Lower leg skin (tissue), 4 donors: Measurements from ENCODE around the gene REEP6. TPM values are rescaled to one million over a fixed set of nuclear protein-coding genes. Genes with fewer than 3 reads are reported as not detected.
A peak's percentile ranks its signal among the peaks of the same experiment; 100 is the strongest.

ENCODE experiments used
- DNase-seq, 2 donors: peaks; one replicate each; pipeline ENCODE4 v3.0.0-alpha.2; 2019; ENCODE audit warnings: low spot score in 2 of 2
- H3K4me3 ChIP-seq: fragments of 200-600 bp; sonication (generic); 2 replicates; pipeline ENCODE4 v1.5.1; 2017; ENCODE audit warnings: mild to moderate bottlenecking, low read depth; ENCODE audit not compliant: poor library complexity, severe bottlenecking
- POLR2A ChIP-seq, 2 donors: fragments of 450-650 bp; IDR thresholded peaks; one replicate each; pipeline ENCODE4 v1.6.1; 2016 to 2017; ENCODE audit warnings: antibody characterized with exemption in 2 of 2, mild to moderate bottlenecking in 1 of 2, moderate library complexity in 1 of 2
- WGBS, 2 donors: methylation state at CpG; one replicate each; pipeline ENCODE4 v1.1.5; 2018; 5-methylcytosine and 5-hydroxymethylcytosine counted together
- intact Hi-C: fragments of 100-400 bp; cut with DNase I; formaldehyde crosslinking; loops from one replicate; pipeline ENCODE4 v1.15.0; 2023; ENCODE audit warnings: low total_unique reads
- total RNA-seq, 4 donors: library from RNA; depleted of rRNA; stranded (reverse); fragments of >200 nt; gene quantifications; one replicate each; pipeline ENCODE4 v1.1.0, GENCODE V29; 2016
- TF ChIP-seq, protein P1 (sequence below), 3 donors: fragments of 450-650 bp; IDR thresholded peaks; one replicate each; pipeline ENCODE4 v1.5.1; 2016; ENCODE audit warnings: antibody characterized with exemption in 3 of 3, mild to moderate bottlenecking in 3 of 3, moderate library complexity in 2 of 3

Gene REEP6
- total RNA-seq, 4 donors from 2014 or later = 6.3 to 8.8 (median 6.6) TPM

DNA sequence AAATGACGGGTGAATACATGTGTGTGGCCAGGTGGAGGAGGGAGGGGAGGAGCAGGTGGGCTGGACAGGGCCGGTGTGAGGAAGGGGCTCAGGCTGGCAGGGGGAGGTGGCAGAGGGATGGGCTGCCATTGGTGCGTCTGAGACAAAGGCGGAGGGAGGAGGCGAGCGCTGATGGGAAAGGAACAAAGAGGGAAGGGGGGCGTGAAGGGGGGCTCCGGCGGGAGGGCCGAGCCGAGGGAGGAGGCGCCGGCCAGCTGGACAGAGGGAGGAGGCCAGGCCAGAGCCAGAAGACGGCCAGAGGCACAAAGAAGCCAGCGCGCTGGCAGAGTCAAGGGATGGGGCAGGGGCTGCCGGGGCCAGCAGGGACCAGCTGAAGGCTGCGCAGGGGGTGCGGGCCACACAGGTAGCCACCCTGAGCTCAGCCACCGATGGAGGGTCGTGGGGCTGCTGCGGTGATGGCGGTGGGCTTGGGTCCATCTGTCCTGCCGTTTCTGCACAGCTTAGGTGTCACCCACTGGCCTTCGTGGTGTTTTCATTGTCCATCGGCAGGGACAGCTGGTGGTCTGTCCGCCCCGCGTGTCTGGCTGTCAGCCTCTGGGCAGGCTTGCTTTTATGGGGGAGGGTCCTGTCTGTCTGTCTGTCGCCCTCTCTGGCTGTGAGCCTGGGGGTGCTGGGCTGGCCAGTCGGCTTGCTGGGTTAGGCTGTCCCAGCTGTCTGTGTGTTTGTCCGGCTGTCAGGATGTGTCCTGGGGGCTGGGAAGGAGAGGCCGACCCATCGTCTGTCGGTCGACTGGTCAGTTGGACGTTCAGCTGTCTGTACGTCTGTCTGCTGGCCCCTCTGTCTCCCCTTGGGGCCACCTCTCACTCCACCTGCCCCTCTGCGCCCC is 38.8 kb upstream of the REEP6 start:
- DNase-seq = no peak
- TF ChIP-seq, protein P1, sequence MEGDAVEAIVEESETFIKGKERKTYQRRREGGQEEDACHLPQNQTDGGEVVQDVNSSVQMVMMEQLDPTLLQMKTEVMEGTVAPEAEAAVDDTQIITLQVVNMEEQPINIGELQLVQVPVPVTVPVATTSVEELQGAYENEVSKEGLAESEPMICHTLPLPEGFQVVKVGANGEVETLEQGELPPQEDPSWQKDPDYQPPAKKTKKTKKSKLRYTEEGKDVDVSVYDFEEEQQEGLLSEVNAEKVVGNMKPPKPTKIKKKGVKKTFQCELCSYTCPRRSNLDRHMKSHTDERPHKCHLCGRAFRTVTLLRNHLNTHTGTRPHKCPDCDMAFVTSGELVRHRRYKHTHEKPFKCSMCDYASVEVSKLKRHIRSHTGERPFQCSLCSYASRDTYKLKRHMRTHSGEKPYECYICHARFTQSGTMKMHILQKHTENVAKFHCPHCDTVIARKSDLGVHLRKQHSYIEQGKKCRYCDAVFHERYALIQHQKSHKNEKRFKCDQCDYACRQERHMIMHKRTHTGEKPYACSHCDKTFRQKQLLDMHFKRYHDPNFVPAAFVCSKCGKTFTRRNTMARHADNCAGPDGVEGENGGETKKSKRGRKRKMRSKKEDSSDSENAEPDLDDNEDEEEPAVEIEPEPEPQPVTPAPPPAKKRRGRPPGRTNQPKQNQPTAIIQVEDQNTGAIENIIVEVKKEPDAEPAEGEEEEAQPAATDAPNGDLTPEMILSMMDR (IDR thresholded peaks at IDR 0.05) = no peak
- TF ChIP-seq POLR2A (IDR thresholded peaks at IDR 0.05) = no peak
- 27 to 40% methylated on average over 39 of the region's 39 CpGs for WGBS, 2 donors
- no peak overlapping the region for H3K4me3 ChIP-seq
- intact Hi-C loops = no loop called here

- no peak overlapping the region for H3K4me3 ChIP-seq
- no peak for DNase-seq
- 42 to 46% methylated on average over 17 to 24 of the region's 30 CpGs for WGBS, 2 donors
- intact Hi-C loops = no loop called here
- no peak for TF ChIP-seq POLR2A (IDR thresholded peaks at IDR 0.05)
- TF ChIP-seq, protein P1 (IDR thresholded peaks at IDR 0.05) = no peak
Observed at GRCh38 chr19:1452802-1453524, 38.0 kb upstream of the REEP6 start.

DNA sequence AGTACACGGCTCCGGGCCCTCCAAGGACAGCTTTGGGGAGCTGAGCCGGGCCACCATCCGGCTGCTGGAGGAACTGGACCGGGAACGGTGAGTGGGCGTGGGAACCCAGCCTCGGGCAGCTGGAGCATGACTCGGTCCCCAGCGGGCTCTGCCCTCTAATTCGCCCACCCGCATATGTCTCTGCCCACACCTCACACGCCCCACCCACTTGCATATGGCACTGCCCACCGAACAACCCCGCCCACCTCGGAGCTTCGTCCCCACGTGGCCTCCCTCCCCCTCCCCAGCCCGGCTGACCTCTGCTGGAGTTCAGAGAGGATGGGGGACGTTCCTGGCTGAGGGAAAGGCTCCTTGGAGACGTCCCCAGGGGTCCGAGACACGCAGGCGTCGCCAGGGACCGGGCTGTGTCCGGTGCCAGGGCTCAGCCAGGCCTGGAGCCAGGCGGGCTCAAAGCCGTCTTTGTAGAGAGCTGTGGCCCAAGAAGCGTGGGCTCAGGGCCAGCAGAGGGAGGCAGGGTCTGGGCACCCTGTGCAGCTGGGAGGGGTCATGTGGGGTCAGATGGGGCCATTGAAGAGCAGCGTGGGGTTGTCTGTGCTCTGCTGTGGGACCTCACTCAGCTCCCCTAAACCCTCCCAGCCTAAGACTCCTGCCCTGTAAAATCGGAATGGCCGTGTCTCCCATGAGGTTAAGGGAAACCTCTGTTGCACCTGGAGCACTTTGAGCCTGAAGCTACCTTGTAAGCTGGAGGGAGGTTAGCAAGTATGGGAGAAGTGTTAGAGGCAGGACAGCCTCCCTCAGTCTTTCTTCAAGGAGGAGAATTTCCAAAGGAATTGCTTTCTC is 37.2 kb upstream of the REEP6 start:
- intact Hi-C loops = no loop called here
- DNase-seq = no peak

DNA sequence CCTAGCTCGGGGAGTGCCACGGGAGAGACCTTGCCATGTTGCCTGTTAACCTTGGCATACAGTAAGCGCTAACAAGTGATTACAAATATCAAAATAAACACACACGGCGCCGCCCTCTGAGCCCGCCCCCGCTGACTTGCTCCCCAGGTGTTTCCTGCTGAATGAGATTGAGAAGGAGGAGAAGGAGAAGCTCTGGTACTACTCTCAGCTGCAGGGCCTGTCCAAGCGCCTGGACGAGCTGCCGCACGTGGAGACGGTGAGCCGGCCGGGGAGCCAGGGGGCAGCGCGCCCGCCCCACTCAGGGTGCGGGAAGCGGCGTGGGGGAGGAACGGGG is 36.0 kb upstream of the REEP6 start:
- TF ChIP-seq, protein P1 (IDR thresholded peaks at IDR 0.05) = no peak
- TF ChIP-seq POLR2A (IDR thresholded peaks at IDR 0.05) = no peak
- no peak overlapping the region for H3K4me3 ChIP-seq
- intact Hi-C loops = no loop called here
- WGBS, 2 donors = 2 to 3% methylated on average over 19 to 22 of the region's 22 CpGs
- no peak for DNase-seq

More for the DNA sequence above, 37.2 kb upstream of the REEP6 start:
- no peak overlapping the region for H3K4me3 ChIP-seq
- no peak for TF ChIP-seq POLR2A (IDR thresholded peaks at IDR 0.05)
- TF ChIP-seq, protein P1 (IDR thresholded peaks at IDR 0.05) = no peak
- WGBS, 2 donors = 8 to 9% methylated on average over 20 to 22 of the region's 33 CpGs

DNA sequence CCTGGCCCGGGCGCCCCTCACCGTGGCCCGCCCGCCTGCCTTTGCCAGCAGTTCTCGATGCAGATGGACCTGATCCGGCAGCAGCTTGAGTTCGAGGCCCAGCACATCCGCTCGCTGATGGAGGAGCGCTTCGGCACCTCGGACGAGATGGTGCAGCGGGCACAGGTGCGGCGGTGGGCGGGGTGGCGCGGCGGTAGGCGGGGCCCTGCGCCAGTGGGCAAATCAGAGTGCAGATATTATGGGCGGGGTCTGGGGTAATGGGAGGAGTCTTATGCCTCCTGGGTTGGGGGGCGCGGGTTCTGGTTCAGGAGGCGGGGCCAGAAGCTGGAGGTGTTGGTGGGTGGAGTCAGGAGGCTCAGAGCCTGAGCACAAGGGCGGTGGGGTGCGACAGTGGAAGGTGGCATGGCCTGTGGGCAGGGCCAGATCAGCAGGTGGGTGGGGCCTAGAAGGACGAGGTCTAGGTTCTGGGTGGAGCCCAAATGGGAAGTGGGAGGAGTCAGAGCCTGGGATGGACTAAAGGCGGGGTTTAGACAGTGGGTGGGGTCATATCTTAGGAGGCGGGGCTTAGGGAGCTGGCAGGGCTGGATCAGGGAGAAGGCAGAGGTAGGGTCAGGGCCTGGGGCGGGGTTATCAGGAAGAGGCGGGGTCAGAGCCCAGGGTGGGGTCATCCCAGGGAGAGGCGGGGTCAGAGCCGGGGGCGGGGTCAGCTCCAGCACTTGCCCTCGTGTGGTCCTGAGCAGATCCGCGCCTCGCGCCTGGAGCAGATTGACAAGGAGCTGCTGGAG is 35.5 kb upstream of the REEP6 start:
- DNase-seq = peak in 1 of 2 donors; percentile 40
- 3% methylated on average over 28 to 32 of the region's 42 CpGs for WGBS, 2 donors
- intact Hi-C loops = no loop called here
- no peak overlapping the region for H3K4me3 ChIP-seq
- TF ChIP-seq, protein P1 (IDR thresholded peaks at IDR 0.05) = no peak
- TF ChIP-seq POLR2A (IDR thresholded peaks at IDR 0.05) = no peak
